Epithelial cell of prostate (primary cell): Measurements from ENCODE around the gene IL1B.
"Not testable (repeated sequence)": the region's sequence is repeated elsewhere in the genome, so short reads cannot be mapped to it uniquely, and the experiment has no call there.

ENCODE experiments used
- DNase-seq: peaks from one replicate; pipeline ENCODE4 v3.0.0-alpha.2; 2011; ENCODE audit warnings: low read depth, low spot score
- H3K27ac ChIP-seq: fragments of 450-650 bp; 2 replicates; pipeline ENCODE4 v1.5.1; 2017; ENCODE audit warnings: mild to moderate bottlenecking

The IL1B gene

GRCh38 chr2:112859406-112860183 is 23.0 kb upstream of the IL1B start:
- not testable (repeated sequence) for DNase-seq, H3K27ac ChIP-seq

DNA sequence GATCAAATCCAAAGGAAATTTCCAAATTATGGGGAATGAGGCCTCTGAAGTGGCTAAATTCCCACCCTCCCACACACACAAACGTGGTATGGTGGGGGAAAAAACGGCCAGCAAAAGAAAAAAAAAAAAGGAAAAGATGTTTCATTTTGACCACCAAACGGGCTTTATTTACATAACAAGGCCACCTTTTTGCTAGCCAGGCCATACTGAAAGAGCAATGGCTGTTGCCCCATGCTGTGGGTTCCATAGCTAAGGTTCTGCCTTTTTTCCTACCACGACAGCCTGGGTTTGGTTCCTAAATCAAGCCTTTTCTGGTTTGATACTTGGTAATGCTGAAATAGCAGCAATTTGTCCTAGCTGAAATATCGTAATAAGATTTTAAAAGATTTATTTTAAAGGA is 14.0 kb upstream of the IL1B start:
- H3K27ac ChIP-seq, result no peak overlapping the region
- DNase-seq, result no peak

DNA sequence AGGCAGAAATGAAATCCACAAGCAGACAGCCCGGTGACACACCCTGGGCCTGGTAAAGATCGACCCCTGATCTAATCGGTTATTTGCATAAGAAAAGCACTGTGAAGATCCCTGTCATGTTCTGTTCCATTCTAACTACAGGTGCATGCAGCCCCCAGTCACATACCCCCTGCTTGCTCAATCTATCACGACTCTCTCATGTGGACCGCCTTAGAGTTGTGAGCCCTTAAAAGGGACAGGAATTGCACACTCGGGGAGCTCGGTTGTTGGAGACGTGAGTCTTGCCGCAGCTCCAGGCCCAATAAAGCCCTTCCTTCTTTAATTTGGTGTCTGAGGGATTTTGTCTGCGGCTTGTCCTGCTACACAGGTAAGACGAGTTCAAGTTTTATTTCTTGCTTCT is 13.4 kb upstream of the IL1B start:
- no peak for DNase-seq
- no peak overlapping the region for H3K27ac ChIP-seq

GRCh38 chr2:112848833-112849232 is 12.3 kb upstream of the IL1B start:
- no peak overlapping the region for H3K27ac ChIP-seq
- no peak for DNase-seq

GRCh38 chr2:112846031-112846430 is 9.5 kb upstream of the IL1B start:
- no peak overlapping the region for H3K27ac ChIP-seq
- DNase-seq, result no peak

DNA sequence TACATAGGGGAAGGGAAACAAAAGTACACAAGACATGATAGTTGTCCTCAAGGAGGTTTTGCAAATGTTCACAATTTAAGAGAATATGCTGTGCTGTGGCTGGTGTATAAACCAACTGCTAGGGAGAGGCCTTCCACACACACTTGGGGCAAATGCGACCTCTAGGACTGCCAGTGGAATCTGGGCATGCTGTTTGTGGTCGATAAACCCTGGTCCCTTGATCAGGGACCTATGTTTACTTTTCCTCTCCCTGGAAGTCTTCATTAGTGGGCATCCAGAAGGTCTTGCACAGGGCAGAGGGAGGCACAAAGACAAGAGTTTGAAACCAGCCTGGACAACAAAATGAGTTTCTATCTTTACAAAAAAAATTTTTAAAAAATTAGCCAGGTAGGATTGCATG is 7.3 kb upstream of the IL1B start:
- H3K27ac ChIP-seq, result no peak overlapping the region
- DNase-seq, result no peak

GRCh38 chr2:112843288-112843687 is 6.7 kb upstream of the IL1B start:
- no peak for DNase-seq
- H3K27ac ChIP-seq, result no peak overlapping the region

DNA sequence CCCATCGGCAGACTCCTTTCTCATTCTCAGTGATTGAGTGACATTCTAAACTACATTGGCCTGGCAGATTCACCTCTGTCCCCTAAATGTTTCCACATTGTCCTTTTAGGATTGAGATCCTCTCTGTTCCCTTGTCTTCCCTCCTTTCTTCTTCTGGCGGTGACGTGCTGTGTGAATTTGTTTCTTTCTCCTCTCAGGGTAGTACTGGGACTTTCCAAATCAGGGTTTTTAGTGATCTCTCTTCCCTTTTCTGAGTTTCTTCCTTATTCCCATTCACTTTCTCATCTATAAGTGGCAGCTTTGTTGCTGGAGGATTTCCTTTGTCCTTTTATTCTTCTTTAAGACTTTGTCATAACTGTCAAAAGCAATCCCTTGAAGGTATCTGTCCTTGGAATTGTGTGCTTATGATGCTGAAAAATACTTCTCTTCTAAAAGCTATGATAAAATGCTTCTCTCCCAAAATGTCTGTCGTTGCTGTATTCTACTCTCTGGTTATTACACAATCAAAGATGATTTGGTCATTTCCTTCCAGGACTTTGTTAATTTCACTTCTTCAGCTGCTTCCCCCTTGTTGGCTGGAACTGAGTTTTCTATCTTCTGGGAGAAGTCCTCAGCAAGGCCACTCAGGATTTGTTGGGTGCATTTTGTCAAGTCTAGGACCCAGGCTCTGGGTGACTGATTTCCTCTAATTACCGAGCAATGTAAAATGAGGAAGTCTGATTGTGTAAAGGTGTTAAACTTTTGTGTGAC is 4.9 kb upstream of the IL1B start:
- DNase-seq, result no peak
- H3K27ac ChIP-seq, result no peak overlapping the region

GRCh38 chr2:112840068-112840445 is 3.5 kb upstream of the IL1B start:
- peak overlapping the region; percentile 2 for H3K27ac ChIP-seq
- DNase-seq, result no peak

- H3K27ac ChIP-seq, result peak overlapping the region; percentile 2
- DNase-seq, result no peak
Measured at GRCh38 chr2:112839407-112840067, 3.0 kb upstream of the IL1B start.

GRCh38 chr2:112836163-112836560 is 417 bp downstream of the IL1B start:
- peak overlapping the region; percentile 86 for H3K27ac ChIP-seq
- DNase-seq, result no peak

DNA sequence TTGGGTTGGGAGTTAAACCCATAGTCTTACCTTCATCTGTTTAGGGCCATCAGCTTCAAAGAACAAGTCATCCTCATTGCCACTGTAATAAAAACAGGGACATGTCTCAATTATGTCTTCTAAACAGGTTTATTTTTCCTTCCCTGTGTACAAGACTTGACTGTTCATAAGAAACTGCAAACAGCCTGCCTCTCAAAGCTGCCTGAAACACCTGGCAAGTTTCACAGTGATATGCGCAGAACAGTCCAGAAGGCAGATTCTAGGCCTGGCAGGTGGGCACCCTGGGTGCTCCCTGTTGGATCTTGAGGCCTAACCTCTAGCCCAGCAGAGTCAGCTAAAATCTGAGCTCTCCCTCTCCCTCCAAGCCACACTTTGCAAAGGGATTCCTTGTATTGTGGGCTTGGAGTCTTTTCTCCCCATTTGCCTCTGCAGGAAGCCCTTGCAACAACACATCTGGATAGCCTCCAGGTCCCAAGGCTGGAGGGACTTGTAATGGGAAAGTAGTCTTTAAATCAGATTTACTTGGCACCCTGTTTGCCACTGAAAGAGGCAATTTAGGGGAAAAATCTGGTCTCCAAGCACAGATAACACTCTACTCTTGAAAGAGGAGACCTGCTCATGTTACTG is 930 bp downstream of the IL1B start:
- DNase-seq, result no peak
- peak overlapping the region; percentile 86 for H3K27ac ChIP-seq

DNA sequence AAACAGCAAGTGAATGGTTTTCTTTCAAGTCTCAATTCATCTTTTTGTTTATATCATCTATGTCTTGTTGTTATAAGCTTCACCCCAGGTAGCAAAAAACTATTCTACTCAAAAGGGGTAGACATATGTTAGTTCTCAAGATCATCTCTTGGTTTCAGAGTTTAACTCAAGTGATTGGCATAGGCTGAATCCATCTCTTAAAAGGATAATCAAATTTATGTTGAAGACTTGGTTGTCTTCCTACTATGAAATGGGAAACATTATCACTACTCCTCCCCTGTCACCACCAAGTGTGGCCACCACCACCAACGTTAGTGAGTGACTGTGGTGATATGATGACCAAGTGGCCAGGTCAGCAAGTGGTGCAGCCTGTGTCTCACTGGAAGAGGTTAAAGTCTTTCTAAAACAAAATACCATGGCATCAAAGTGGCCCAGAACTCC is 1.5 kb downstream of the IL1B start:
- H3K27ac ChIP-seq, result peak overlapping the region; percentile 86
- no peak for DNase-seq

GRCh38 chr2:112834396-112835037 is 2.1 kb downstream of the IL1B start:
- no peak for DNase-seq
- peak overlapping the region; percentile 86 for H3K27ac ChIP-seq

- DNase-seq, result no peak
- H3K27ac ChIP-seq, result peak overlapping the region; percentile 86
Measured at GRCh38 chr2:112833976-112834375, 2.6 kb downstream of the IL1B start.

GRCh38 chr2:112833639-112833931 is 3.0 kb downstream of the IL1B start:
- not testable (repeated sequence) for DNase-seq
- H3K27ac ChIP-seq, result peak overlapping the region; percentile 86

- no peak for DNase-seq
Measured at GRCh38 chr2:112832841-112833638, 3.5 kb downstream of the IL1B start.

GRCh38 chr2:112831946-112832840 is 4.4 kb downstream of the IL1B start:
- H3K27ac ChIP-seq, result peak overlapping the region; percentile 86
- DNase-seq, result no peak

More at GRCh38 chr2:112832841-112833638, 3.5 kb downstream of the IL1B start:
- H3K27ac ChIP-seq, result peak overlapping the region; percentile 86

DNA sequence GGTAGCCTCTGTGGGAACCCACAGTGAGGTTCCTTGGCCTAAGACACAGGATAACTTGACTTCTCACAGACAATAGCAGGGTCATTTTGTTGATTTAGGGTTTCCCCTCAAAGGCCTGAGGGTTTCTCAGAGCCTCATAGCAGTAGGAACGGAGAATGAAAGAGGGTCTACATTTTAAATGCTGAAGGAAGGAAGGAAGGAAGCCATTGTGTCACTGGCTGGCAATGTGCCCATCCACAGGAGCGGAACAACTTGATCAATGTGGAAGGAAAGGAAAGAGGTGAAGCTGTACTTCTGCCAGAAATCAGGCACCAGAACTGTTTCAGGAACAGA is 5.1 kb downstream of the IL1B start:
- peak overlapping the region; percentile 86 for H3K27ac ChIP-seq

More for the DNA sequence above, 5.1 kb downstream of the IL1B start:
- DNase-seq, result no peak
